ENCODE measurements around the gene PPP1R13B. TPM values are rescaled to one million over a fixed set of nuclear protein-coding genes. Genes with fewer than 3 reads are reported as not detected.

PPP1R13B gene
- total RNA-seq, 3 donors from 2014 or later, result 6.4 to 21.8 (median 18.4) TPM

DNA sequence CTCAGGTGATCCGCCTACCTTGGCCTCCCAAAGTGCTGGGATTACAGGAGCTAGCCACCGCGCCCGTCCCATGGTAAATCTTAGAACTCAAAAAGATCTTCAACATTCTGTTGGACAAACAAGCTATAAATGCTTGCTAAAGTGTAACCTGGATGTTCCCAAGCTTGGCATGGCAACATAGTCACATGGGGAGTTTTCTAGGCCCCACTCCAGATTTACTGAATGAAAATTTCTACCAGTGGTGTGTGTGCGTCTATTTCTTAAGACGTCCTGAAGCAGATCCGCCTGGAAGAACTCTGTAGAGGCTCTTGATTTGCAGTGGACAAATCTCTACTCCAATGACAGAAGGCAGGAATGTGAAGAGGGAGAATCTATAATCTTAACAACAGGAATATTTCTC, 71.9 kb downstream of the PPP1R13B start:
- Histone ChIP-seq H3K9me3 (no peaks in the 10 kb centered on the region), H3K4me3 (no peak overlapping the region), H3K27me3 (no peaks in the 10 kb centered on the region), H3K36me3 (no peaks in the 10 kb centered on the region), H3K4me1 (no peaks in the 10 kb centered on the region), H3K27ac (no peak overlapping the region)
- TF ChIP-seq POLR2AphosphoS5 (IDR thresholded peaks at IDR 0.05) (no peak), CTCF (IDR thresholded peaks at IDR 0.05) (no peak), POLR2A (IDR thresholded peaks at IDR 0.05) (no peak)
- intact Hi-C loops (cut with DNase I; ENCODE audit: low total_unique reads), result loop anchor here (10.0 kb wide), 1 partner anchor 1129 kb away; no protein-coding TSS in a partner anchor
- no peak for DNase-seq (ENCODE audit: low spot score in 2 of 2)

GRCh38 chr14:103773521-103773920, 73.9 kb downstream of the PPP1R13B start:
- intact Hi-C loops (cut with DNase I; ENCODE audit: low total_unique reads), result loop anchor here (10.0 kb wide), 1 partner anchor 1131 kb away; no protein-coding TSS in a partner anchor
- no peaks in the 10 kb centered on the region for H3K4me1 ChIP-seq
- H3K36me3 ChIP-seq, result no peaks in the 10 kb centered on the region
- H3K4me3 ChIP-seq, result no peak overlapping the region
- H3K27ac ChIP-seq, result no peak overlapping the region
- no peak for DNase-seq (ENCODE audit: low spot score in 2 of 2)
- TF ChIP-seq CTCF (IDR thresholded peaks at IDR 0.05) (no peak), POLR2AphosphoS5 (IDR thresholded peaks at IDR 0.05) (no peak), POLR2A (IDR thresholded peaks at IDR 0.05) (no peak)
- no peaks in the 10 kb centered on the region for H3K27me3 ChIP-seq
- H3K9me3 ChIP-seq, result no peaks in the 10 kb centered on the region

GRCh38 chr14:103772078-103772712, 75.2 kb downstream of the PPP1R13B start:
- no peak for TF ChIP-seq POLR2A (IDR thresholded peaks at IDR 0.05)
- no peak for TF ChIP-seq POLR2AphosphoS5 (IDR thresholded peaks at IDR 0.05)
- no peak for TF ChIP-seq CTCF (IDR thresholded peaks at IDR 0.05)

DNA sequence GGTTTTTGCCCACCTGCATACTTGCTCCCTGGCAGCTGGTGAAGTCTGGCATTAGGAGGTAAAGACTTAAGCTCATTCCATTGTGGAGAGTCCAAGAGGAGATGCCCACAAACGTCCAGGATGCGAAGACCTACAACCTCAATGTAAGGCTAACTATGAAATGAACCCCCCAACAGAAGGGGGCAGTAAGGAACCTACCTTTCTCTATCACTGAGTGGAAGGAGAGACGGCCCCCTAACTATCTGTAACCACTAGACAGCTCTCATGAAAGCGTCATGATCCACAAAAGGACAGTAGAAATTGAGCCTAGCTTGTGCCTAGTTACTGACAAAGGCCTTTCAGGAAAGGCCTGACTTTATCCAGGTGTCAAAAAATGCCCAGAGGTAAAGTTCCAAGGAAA, 76.5 kb downstream of the PPP1R13B start:
- no peaks in the 10 kb centered on the region for H3K9me3 ChIP-seq
- H3K4me1 ChIP-seq, result no peaks in the 10 kb centered on the region
- intact Hi-C loops (cut with DNase I; ENCODE audit: low total_unique reads), result loop anchor here (10.0 kb wide), 1 partner anchor 1134 kb away; no protein-coding TSS in a partner anchor
- H3K27me3 ChIP-seq, result no peaks in the 10 kb centered on the region
- DNase-seq (ENCODE audit: low spot score in 2 of 2), result no peak
- H3K4me3 ChIP-seq, result no peak overlapping the region
- no peak overlapping the region for H3K27ac ChIP-seq
- TF ChIP-seq POLR2A (IDR thresholded peaks at IDR 0.05) (no peak), POLR2AphosphoS5 (IDR thresholded peaks at IDR 0.05) (no peak), CTCF (IDR thresholded peaks at IDR 0.05) (no peak)
- H3K36me3 ChIP-seq, result no peaks in the 10 kb centered on the region

More at GRCh38 chr14:103772078-103772712, 75.2 kb downstream of the PPP1R13B start:
- DNase-seq (ENCODE audit: low spot score in 2 of 2), result no peak
- Histone ChIP-seq H3K4me3 (no peak overlapping the region), H3K9me3 (no peaks in the 10 kb centered on the region), H3K27me3 (no peaks in the 10 kb centered on the region), H3K36me3 (no peaks in the 10 kb centered on the region), H3K4me1 (no peaks in the 10 kb centered on the region), H3K27ac (no peak overlapping the region)
- intact Hi-C loops (cut with DNase I; ENCODE audit: low total_unique reads), result loop anchor here (10.0 kb wide), 1 partner anchor 1133 kb away; no protein-coding TSS in a partner anchor

DNA sequence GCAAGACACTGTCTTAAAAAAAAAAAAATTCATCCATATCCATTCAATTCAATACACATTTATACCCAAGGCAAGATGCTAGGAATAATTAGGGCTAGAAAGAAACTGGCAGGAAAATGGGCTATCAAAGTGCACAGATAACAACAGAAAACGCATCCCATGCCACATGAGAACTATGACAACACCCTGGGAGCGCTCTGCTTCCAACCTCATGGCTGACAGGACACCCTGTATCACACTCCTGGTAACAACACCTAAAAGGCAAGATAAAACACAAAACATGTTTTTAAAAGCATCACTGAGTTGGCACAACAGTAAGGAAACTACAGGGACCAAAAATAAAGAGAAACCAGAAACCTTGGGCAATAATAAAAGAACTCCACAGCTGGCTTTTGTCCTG, 76.9 kb downstream of the PPP1R13B start:
- no peak for DNase-seq (ENCODE audit: low spot score in 2 of 2)
- H3K4me3 ChIP-seq, result no peak overlapping the region
- intact Hi-C loops (cut with DNase I; ENCODE audit: low total_unique reads), result loop anchor here (10.0 kb wide), 1 partner anchor 1134 kb away; no protein-coding TSS in a partner anchor
- H3K9me3 ChIP-seq, result no peaks in the 10 kb centered on the region
- H3K36me3 ChIP-seq, result no peaks in the 10 kb centered on the region
- TF ChIP-seq POLR2AphosphoS5 (IDR thresholded peaks at IDR 0.05) (no peak), POLR2A (IDR thresholded peaks at IDR 0.05) (no peak), CTCF (IDR thresholded peaks at IDR 0.05) (no peak)
- H3K4me1 ChIP-seq, result no peaks in the 10 kb centered on the region
- H3K27me3 ChIP-seq, result no peaks in the 10 kb centered on the region
- H3K27ac ChIP-seq, result no peak overlapping the region

All from breast epithelium (tissue), 4 donors.